Subcutaneous adipose tissue (tissue), 4 donors: ENCODE measurements around the gene C8A. TPM values are rescaled to one million over a fixed set of nuclear protein-coding genes. Genes with fewer than 3 reads are reported as not detected.

ENCODE experiments used
- total RNA-seq, 4 donors: library from RNA; depleted of rRNA; stranded (reverse); fragments of >200 nt; gene quantifications; one replicate each; pipeline ENCODE4 v1.1.0, GENCODE V29; 2016
- TF ChIP-seq, protein P1 (sequence below): fragments of 450-650 bp; IDR thresholded peaks from one replicate; pipeline ENCODE4 v1.5.1; 2016; ENCODE audit warnings: low read depth, mild to moderate bottlenecking, control low read depth, antibody characterized with exemption, moderate library complexity

C8A gene
- total RNA-seq, 4 donors from 2014 or later, result not detected

GRCh38 chr1:56924116-56924515 lies 69.5 kb downstream of the C8A start:
- TF ChIP-seq, protein P1, sequence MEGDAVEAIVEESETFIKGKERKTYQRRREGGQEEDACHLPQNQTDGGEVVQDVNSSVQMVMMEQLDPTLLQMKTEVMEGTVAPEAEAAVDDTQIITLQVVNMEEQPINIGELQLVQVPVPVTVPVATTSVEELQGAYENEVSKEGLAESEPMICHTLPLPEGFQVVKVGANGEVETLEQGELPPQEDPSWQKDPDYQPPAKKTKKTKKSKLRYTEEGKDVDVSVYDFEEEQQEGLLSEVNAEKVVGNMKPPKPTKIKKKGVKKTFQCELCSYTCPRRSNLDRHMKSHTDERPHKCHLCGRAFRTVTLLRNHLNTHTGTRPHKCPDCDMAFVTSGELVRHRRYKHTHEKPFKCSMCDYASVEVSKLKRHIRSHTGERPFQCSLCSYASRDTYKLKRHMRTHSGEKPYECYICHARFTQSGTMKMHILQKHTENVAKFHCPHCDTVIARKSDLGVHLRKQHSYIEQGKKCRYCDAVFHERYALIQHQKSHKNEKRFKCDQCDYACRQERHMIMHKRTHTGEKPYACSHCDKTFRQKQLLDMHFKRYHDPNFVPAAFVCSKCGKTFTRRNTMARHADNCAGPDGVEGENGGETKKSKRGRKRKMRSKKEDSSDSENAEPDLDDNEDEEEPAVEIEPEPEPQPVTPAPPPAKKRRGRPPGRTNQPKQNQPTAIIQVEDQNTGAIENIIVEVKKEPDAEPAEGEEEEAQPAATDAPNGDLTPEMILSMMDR, result no peak

GRCh38 chr1:56925193-56925592 lies 70.6 kb downstream of the C8A start:
- TF ChIP-seq, protein P1, result no peak

- TF ChIP-seq, protein P1, result no peak
Observed at GRCh38 chr1:56927171-56927570, 72.6 kb downstream of the C8A start.

DNA sequence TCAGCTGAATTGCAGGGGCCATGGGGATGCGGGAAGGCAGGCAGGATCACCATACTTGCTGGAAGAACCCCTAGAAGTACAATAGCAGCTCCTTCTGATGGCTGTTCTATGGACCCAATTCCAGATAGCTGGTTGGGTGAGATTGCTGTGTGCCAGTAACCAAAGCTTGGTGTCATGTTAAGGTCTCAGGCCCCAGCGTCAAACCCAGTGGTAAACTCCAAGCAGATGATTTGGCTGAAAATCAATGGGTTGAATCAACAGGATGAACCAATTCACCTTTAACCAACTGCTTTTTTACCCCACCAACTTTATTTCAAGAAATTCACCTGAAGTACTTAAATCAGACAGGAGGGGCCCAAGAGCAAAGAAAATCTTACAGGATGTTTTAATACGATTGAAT lies 73.4 kb downstream of the C8A start:
- TF ChIP-seq, protein P1, result no peak

GRCh38 chr1:56929492-56929891 lies 74.9 kb downstream of the C8A start:
- TF ChIP-seq, protein P1, result no peak

GRCh38 chr1:56931211-56931610 lies 76.6 kb downstream of the C8A start:
- TF ChIP-seq, protein P1, result no peak

DNA sequence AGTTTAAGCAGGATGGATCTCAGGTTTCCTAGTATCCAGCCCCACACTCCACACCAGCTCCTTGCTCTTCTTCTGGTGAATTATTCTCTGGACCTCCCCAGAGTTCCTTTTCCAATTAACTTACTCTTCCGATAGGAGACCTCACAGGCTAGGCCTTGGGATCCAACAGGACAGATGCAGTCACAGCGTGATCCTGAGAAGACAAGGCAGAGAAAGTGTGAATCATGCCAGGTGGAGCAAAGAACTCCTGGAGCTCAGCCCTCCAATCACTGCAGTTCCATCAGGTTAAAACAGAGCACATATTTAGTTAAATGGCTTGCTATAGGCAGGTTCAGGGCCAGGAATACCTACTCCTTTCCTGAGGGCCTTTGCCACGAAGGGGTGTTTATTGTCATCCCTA lies 77.1 kb downstream of the C8A start:
- TF ChIP-seq, protein P1, result no peak
